Fibroblast of lung (primary cell): ENCODE measurements around the gene CFAP58. TPM values are rescaled to one million over a fixed set of nuclear protein-coding genes. Genes with fewer than 3 reads are reported as not detected.

ENCODE experiments used
- DNase-seq, 2 donors: peaks; one replicate each; pipeline versions ENCODE4 v3.0.0 to v3.0.0-alpha.2; 2010; ENCODE audit warnings: low read depth in 2 of 2
- H2AFZ ChIP-seq: 2 replicates; pipeline ENCODE4 v1.5.1; 2012; ENCODE audit warnings: low read length, control low read depth, inconsistent platforms
- H3K27ac ChIP-seq: 2 replicates; pipeline ENCODE4 v1.5.1; 2011; ENCODE audit warnings: low read length, control low read depth; ENCODE audit not compliant: insufficient read depth
- H3K27me3 ChIP-seq: 2 replicates; pipeline ENCODE4 v1.5.1; 2011; ENCODE audit warnings: mild to moderate bottlenecking, low read length; ENCODE audit not compliant: control insufficient read depth, insufficient read depth
- H3K36me3 ChIP-seq: 2 replicates; pipeline ENCODE4 v1.5.1; 2011; ENCODE audit warnings: low read length; ENCODE audit not compliant: control insufficient read depth, insufficient read depth
- H3K4me1 ChIP-seq: 2 replicates; pipeline ENCODE4 v1.5.1; 2011; ENCODE audit warnings: low read length; ENCODE audit not compliant: control insufficient read depth, insufficient read depth; ENCODE audit errors: extremely low read depth
- H3K4me2 ChIP-seq: 2 replicates; pipeline ENCODE4 v1.5.1; 2011; ENCODE audit warnings: low read length, control low read depth; ENCODE audit not compliant: insufficient read depth; ENCODE audit errors: extremely low read depth
- H3K4me3 ChIP-seq, 4 experiments: fragments of 200-600 bp in 1 of 4; sonication (generic) in 1 of 4; replicated peaks in 1 of 4; 2 replicates each; pipeline ENCODE4 v1.5.1; 2011 to 2016; ENCODE audit warnings: low read length in 4 of 4, low read depth in 3 of 4, mild to moderate bottlenecking in 3 of 4, control low read depth in 2 of 4, inconsistent platforms in 1 of 4, mixed read lengths in 1 of 4; ENCODE audit not compliant: insufficient read depth in 1 of 4; ENCODE audit errors: control extremely low read depth in 1 of 4
- H3K79me2 ChIP-seq: 2 replicates; pipeline ENCODE4 v1.5.1; 2012; ENCODE audit warnings: mild to moderate bottlenecking, low read length, inconsistent platforms; ENCODE audit not compliant: control insufficient read depth, insufficient read depth
- H3K9ac ChIP-seq: 2 replicates; pipeline ENCODE4 v1.5.1; 2011; ENCODE audit warnings: mild to moderate bottlenecking, low read length, control low read depth; ENCODE audit not compliant: insufficient read depth
- H3K9me3 ChIP-seq: 2 replicates; pipeline ENCODE4 v1.5.1; 2012; ENCODE audit warnings: low read depth, low read length; ENCODE audit not compliant: control insufficient read depth, insufficient read depth
- H4K20me1 ChIP-seq: 2 replicates; pipeline ENCODE4 v1.5.1; 2011; ENCODE audit warnings: low read length; ENCODE audit not compliant: control insufficient read depth, insufficient read depth; ENCODE audit errors: extremely low read depth
- CTCF ChIP-seq, 2 donors: IDR thresholded peaks in 1 of 2; conservative IDR thresholded peaks in 1 of 2; 1 replicate in 1 of 2; 2 replicates in 1 of 2; pipeline ENCODE4 v1.5.1; 2011 to 2012; ENCODE audit warnings: low read length in 2 of 2, control low read depth in 1 of 2, inconsistent platforms in 1 of 2, low read depth in 1 of 2, mild to moderate bottlenecking in 1 of 2
- EZH2 ChIP-seq: IDR thresholded peaks from 2 replicates; pipeline ENCODE4 v1.5.1; 2012; ENCODE audit warnings: low read length, control low read depth, mild to moderate bottlenecking; ENCODE audit errors: missing control alignments
- polyA plus RNA-seq, 2 donors: library from polyadenylated mRNA; depleted of rRNA in 1 of 2; stranded (reverse) in 1 of 2; unstranded in 1 of 2; fragments of >200 nt; gene quantifications; 2 replicates each; pipeline ENCODE4 v1.2.1, GENCODE V29; 2011 to 2012; ENCODE audit warnings: missing spikeins in 1 of 2
- total RNA-seq: library from RNA; depleted of rRNA; stranded (reverse); fragments of >200 nt; gene quantifications from 2 replicates; pipeline ENCODE4 v1.2.1, GENCODE V29; 2014

The CFAP58 gene
- total and polyA plus RNA-seq, 2 donors (not counting 1 experiment from before 2014, with no cell fraction given) = 0.33 to 0.42 TPM

- no peak for DNase-seq
- Histone ChIP-seq H3K4me2 (no peak overlapping the region), H3K9me3 (no peaks in the 10 kb centered on the region), H3K4me3 (no peak overlapping the region), H3K36me3 (no peaks in the 10 kb centered on the region), H4K20me1 (no peaks in the 10 kb centered on the region), H3K9ac (no peak overlapping the region), H3K27me3 (no peaks in the 10 kb centered on the region), H3K27ac (no peak overlapping the region), H3K4me1 (no peaks in the 10 kb centered on the region), H2AFZ (no peak overlapping the region), H3K79me2 (no peaks in the 10 kb centered on the region)
- TF ChIP-seq CTCF (conservative IDR thresholded peaks at IDR 0.05 in 1 of 2, IDR thresholded peaks at IDR 0.05 in 1 of 2; ENCODE audit: low read depth in 1 of 2, low read length in 2 of 2) = no peak
- no peak for TF ChIP-seq EZH2
Observed at GRCh38 chr10:104359811-104360210, 6.2 kb downstream of the CFAP58 start.

DNA sequence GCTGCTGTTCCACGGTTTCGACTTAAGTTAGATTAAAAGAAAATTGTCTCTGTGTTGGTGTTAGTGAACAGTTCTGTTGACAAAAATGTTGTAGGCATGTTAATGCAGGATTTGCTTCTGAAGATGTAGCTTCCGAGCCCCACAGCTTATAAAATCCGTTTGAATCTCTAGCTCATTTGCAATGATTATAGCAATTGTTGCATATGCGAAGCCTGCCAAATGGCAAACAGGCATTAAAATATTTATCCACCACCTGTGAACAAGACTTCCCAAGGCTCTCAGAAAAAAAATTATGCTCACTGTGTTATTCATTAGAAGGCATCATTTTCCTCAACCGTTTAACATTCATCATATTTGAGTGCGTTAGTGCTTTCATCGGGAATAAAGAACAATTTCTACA is 14.3 kb downstream of the CFAP58 start:
- Histone ChIP-seq H3K4me1 (no peaks in the 10 kb centered on the region), H3K79me2 (no peaks in the 10 kb centered on the region), H3K4me3 (no peak overlapping the region), H3K9me3 (no peaks in the 10 kb centered on the region), H2AFZ (no peak overlapping the region), H3K27ac (no peak overlapping the region), H4K20me1 (no peaks in the 10 kb centered on the region), H3K4me2 (no peak overlapping the region), H3K9ac (no peak overlapping the region), H3K27me3 (no peaks in the 10 kb centered on the region), H3K36me3 (no peaks in the 10 kb centered on the region)
- no peak for DNase-seq
- no peak for TF ChIP-seq EZH2
- no peak for TF ChIP-seq CTCF (conservative IDR thresholded peaks at IDR 0.05 in 1 of 2, IDR thresholded peaks at IDR 0.05 in 1 of 2; ENCODE audit: low read depth in 1 of 2, low read length in 2 of 2)

- Histone ChIP-seq H3K9ac (no peak overlapping the region), H2AFZ (no peak overlapping the region), H3K36me3 (no peaks in the 10 kb centered on the region), H3K27ac (no peak overlapping the region), H3K4me3 (no peak overlapping the region), H3K4me1 (no peaks in the 10 kb centered on the region), H3K79me2 (no peaks in the 10 kb centered on the region), H3K4me2 (no peak overlapping the region), H3K9me3 (no peaks in the 10 kb centered on the region), H4K20me1 (no peaks in the 10 kb centered on the region), H3K27me3 (no peaks in the 10 kb centered on the region)
- no peak for DNase-seq
- TF ChIP-seq EZH2 = no peak
- TF ChIP-seq CTCF (conservative IDR thresholded peaks at IDR 0.05 in 1 of 2, IDR thresholded peaks at IDR 0.05 in 1 of 2; ENCODE audit: low read depth in 1 of 2, low read length in 2 of 2) = no peak
Observed at GRCh38 chr10:104368381-104368780, 14.7 kb downstream of the CFAP58 start.
